A549 (cell line): ENCODE data around the gene PLA2G4A. TPM values are rescaled to one million over a fixed set of nuclear protein-coding genes. Genes with fewer than 3 reads are reported as not detected.

Experiments used
- ATAC-seq, 2 experiments: fragments of 200-7000 bp in 1 of 2; fragments of >200 bp in 1 of 2; cut with Nextera tagmentation in 1 of 2; cut with Tn5 transposase in 1 of 2; 3 replicates each; pipeline versions ENCODE4 v1.8.0 to v1.9.1; 2018 to 2020; ENCODE audit warnings: mild to moderate bottlenecking in 1 of 2, moderate library complexity in 1 of 2
- CTCF ChIA-PET: fragments of 300-600 bp; sonication (Branson Sonifier 250); formaldehyde crosslinking; extraction: SDS; loops from one replicate; lab custom pipeline; 2021; ENCODE audit warnings: antibody characterized with exemption, inconsistent platforms; lab: Yijun Ruan, JAX
- POLR2A ChIA-PET: fragments of 350-600 bp; formaldehyde crosslinking; extraction: SDS; loops from one replicate; lab custom pipeline; 2021; ENCODE audit warnings: antibody characterized with exemption, inconsistent platforms; lab: Yijun Ruan, JAX
- DNase-seq, 2 experiments: peaks; one replicate each; pipeline versions ENCODE4 v3.0.0 to v3.0.0-alpha.2; 2011 to 2016; ENCODE audit warnings: low read depth in 1 of 2, low spot score in 1 of 2
- FAIRE-seq: peaks from 2 replicates; lab custom pipeline; 2011; peaks lifted over from hg19 to GRCh38; lab: Jason Lieb, UNC
- H3K27ac ChIP-seq, 2 experiments: fragments of >200 bp; sonication (Bioruptor Twin); formaldehyde crosslinking; 3 replicates each; pipeline ENCODE4 v1.5.1; 2016 to 2017
- H3K4me1 ChIP-seq: fragments of >200 bp; sonication (Bioruptor Twin); formaldehyde crosslinking; 3 replicates; pipeline ENCODE4 v1.6.1; 2016
- H3K4me2 ChIP-seq: fragments of >200 bp; sonication (Bioruptor Twin); formaldehyde crosslinking; 3 replicates; pipeline ENCODE4 v1.6.1; 2016
- H3K4me3 ChIP-seq: fragments of >200 bp; sonication (Bioruptor Twin); formaldehyde crosslinking; 3 replicates; pipeline ENCODE4 v1.5.1; 2016
- H3K9me3 ChIP-seq: fragments of >200 bp; sonication (Bioruptor Twin); formaldehyde crosslinking; 3 replicates; pipeline ENCODE4 v1.6.1; 2016
- ATOH8 ChIP-seq: fragments of 250-450 bp; sonication (Bioruptor Pico); IDR thresholded peaks from 2 replicates; pipeline ENCODE4 v1.5.0; 2020; ENCODE audit warnings: low read depth, mild to moderate bottlenecking, moderate library complexity
- CBX2 ChIP-seq: fragments of 200-600 bp; sonication (generic); IDR thresholded peaks from 2 replicates; pipeline ENCODE4 v1.6.1; 2016; ENCODE audit warnings: low read depth, mild to moderate bottlenecking, borderline replicate concordance
- CBX8 ChIP-seq: fragments of 200-600 bp; sonication (generic); IDR thresholded peaks from 2 replicates; pipeline ENCODE4 v1.6.1; 2016
- EHF ChIP-seq: fragments of 250-450 bp; sonication (Bioruptor Pico); IDR thresholded peaks from 2 replicates; pipeline ENCODE4 v1.5.0; 2020; ENCODE audit warnings: mild to moderate bottlenecking
- FOSB ChIP-seq: fragments of 250-450 bp; sonication (Bioruptor Pico); IDR thresholded peaks from 2 replicates; pipeline ENCODE4 v1.5.0; 2020; ENCODE audit warnings: mild to moderate bottlenecking, moderate library complexity
- FOSL2 ChIP-seq, 2 experiments: fragments of 450-650 bp in 1 of 2; fragments of >200 bp in 1 of 2; sonication (Bioruptor Twin) in 1 of 2; formaldehyde crosslinking; IDR thresholded peaks; 2 replicates each; pipeline versions ENCODE4 v1.5.0 to v1.6.1; 2016 to 2020; ENCODE audit warnings: mild to moderate bottlenecking in 1 of 2, moderate library complexity in 1 of 2
- FOXS1 ChIP-seq: fragments of 250-450 bp; sonication (Bioruptor Pico); IDR thresholded peaks from 2 replicates; pipeline ENCODE4 v1.5.0; 2020; ENCODE audit warnings: mild to moderate bottlenecking, moderate library complexity
- HMGXB4 ChIP-seq: fragments of 250-450 bp; sonication (Bioruptor Pico); IDR thresholded peaks from 2 replicates; pipeline ENCODE4 v1.5.0; 2021; ENCODE audit warnings: mild to moderate bottlenecking, moderate library complexity, borderline replicate concordance
- HOXB13 ChIP-seq: fragments of 250-450 bp; sonication (Bioruptor Pico); IDR thresholded peaks from 2 replicates; pipeline ENCODE4 v1.5.0; 2020; ENCODE audit warnings: low read depth, mild to moderate bottlenecking, moderate library complexity
- JUN ChIP-seq, 2 experiments: fragments of >200 bp; sonication (Bioruptor Twin); formaldehyde crosslinking; IDR thresholded peaks; 2 replicates in 1 of 2; 3 replicates in 1 of 2; pipeline ENCODE4 v1.6.1; 2016 to 2017
- MAFK ChIP-seq: fragments of 450-650 bp; IDR thresholded peaks from 2 replicates; pipeline ENCODE4 v1.6.1; 2014; ENCODE audit not compliant: partially characterized antibody
- MAZ ChIP-seq: fragments of 150-350 bp; IDR thresholded peaks from 2 replicates; pipeline ENCODE4 v1.6.1; 2014; ENCODE audit warnings: antibody characterized with exemption, low read depth, low read length, borderline replicate concordance
- MYC ChIP-seq: IDR thresholded peaks from 2 replicates; pipeline ENCODE4 v1.6.1; 2012; ENCODE audit warnings: mild to moderate bottlenecking, inconsistent platforms, low read length, improper control_type of control experiment, borderline replicate concordance
- NFE2L2 ChIP-seq: fragments of 150-350 bp; conservative IDR thresholded peaks from 2 replicates; pipeline ENCODE4 v1.6.1; 2014; ENCODE audit warnings: low read length
- NPAS2 ChIP-seq: fragments of 250-450 bp; sonication (Bioruptor Pico); IDR thresholded peaks from 2 replicates; pipeline ENCODE4 v1.8.0; 2022; ENCODE audit warnings: mild to moderate bottlenecking, moderate library complexity, borderline replicate concordance
- RCOR1 ChIP-seq: fragments of 150-350 bp; IDR thresholded peaks from 2 replicates; pipeline ENCODE4 v1.6.1; 2014; ENCODE audit warnings: antibody characterized with exemption, low read length, low read depth
- SREBF2 ChIP-seq: fragments of 450-650 bp; IDR thresholded peaks from 2 replicates; pipeline ENCODE4 v1.6.1; 2014; ENCODE audit warnings: mild to moderate bottlenecking, moderate library complexity
- TFCP2L1 ChIP-seq: fragments of 250-450 bp; sonication (Bioruptor Pico); IDR thresholded peaks from 2 replicates; pipeline ENCODE4 v1.5.0; 2021; ENCODE audit warnings: mild to moderate bottlenecking
- ZNF302 ChIP-seq: fragments of 250-450 bp; sonication (Bioruptor Pico); IDR thresholded peaks from 2 replicates; pipeline ENCODE4 v1.9.0; 2021; ENCODE audit warnings: inconsistent platforms, mild to moderate bottlenecking, moderate library complexity
- WGBS: methylation state at CpG from one replicate; pipeline ENCODE4 v1.1.6; 2017; ENCODE audit errors: missing lambda C conversion rate; 5-methylcytosine and 5-hydroxymethylcytosine counted together
- polyA plus RNA-seq, 4 experiments: library from polyadenylated mRNA; depleted of rRNA in 3 of 4; stranded (reverse); fragments of >200 nt; fragmentation: RNase III in 1 of 4; extraction: RNeasy Plus Mini Kit Qiagen cat#74134 plus additional on column Dnase treatment in 1 of 4; gene quantifications; 2 replicates in 3 of 4; 3 replicates in 1 of 4; pipeline ENCODE4 v1.2.3, GENCODE V29; 2011 to 2017
- TF ChIP-seq, protein P1 (sequence below): fragments of 150-350 bp; IDR thresholded peaks from 2 replicates; pipeline ENCODE4 v1.6.1; 2014; ENCODE audit warnings: low read depth, mild to moderate bottlenecking, low read length
- TF ChIP-seq, protein P2 (sequence below): fragments of 200-600 bp; sonication (generic); IDR thresholded peaks from 2 replicates; pipeline ENCODE4 v1.6.1; 2016; ENCODE audit warnings: antibody characterized with exemption, mild to moderate bottlenecking, moderate library complexity

The PLA2G4A gene
- polyA plus RNA-seq, 2 of the 4 experiments (the other 2 are of a cell fraction) = 26.3 to 80.4 TPM

GRCh38 chr1:186819563-186819962, 9.2 kb upstream of the PLA2G4A start:
- DNase-seq (no peak), FAIRE-seq (no peak), ATAC-seq (no peak)
- ChIA-PET POLR2A (interaction anchor here (1.0 kb wide), 1 partner anchor 9 kb away, joined by 3 read pairs; the partner anchor contains the start of gene PLA2G4A), CTCF (interaction anchor here (1.0 to 1.4 kb wide), 2 partner anchors 14 to 444 kb away, joined by 3 read pairs; partner anchors contain the start of genes ODR4 and TPR)
- no peak for TF ChIP-seq SREBF2
- TF ChIP-seq, protein P1, sequence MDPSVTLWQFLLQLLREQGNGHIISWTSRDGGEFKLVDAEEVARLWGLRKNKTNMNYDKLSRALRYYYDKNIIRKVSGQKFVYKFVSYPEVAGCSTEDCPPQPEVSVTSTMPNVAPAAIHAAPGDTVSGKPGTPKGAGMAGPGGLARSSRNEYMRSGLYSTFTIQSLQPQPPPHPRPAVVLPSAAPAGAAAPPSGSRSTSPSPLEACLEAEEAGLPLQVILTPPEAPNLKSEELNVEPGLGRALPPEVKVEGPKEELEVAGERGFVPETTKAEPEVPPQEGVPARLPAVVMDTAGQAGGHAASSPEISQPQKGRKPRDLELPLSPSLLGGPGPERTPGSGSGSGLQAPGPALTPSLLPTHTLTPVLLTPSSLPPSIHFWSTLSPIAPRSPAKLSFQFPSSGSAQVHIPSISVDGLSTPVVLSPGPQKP = no peak
- no peak for TF ChIP-seq CBX2
- no peak for TF ChIP-seq EHF
- no peak for TF ChIP-seq FOSB
- TF ChIP-seq ATOH8 (CRISPR knock-in tag) = no peak
- TF ChIP-seq ZNF302 (CRISPR knock-in tag) = no peak
- TF ChIP-seq TFCP2L1 (CRISPR knock-in tag) = no peak
- TF ChIP-seq FOSL2 (IDR thresholded peaks at IDR 0.05) = no peak
- TF ChIP-seq FOSL2 (CRISPR knock-in tag; IDR thresholded peaks at IDR 0.05) = no peak
- TF ChIP-seq MAZ = no peak
- TF ChIP-seq, protein P2, sequence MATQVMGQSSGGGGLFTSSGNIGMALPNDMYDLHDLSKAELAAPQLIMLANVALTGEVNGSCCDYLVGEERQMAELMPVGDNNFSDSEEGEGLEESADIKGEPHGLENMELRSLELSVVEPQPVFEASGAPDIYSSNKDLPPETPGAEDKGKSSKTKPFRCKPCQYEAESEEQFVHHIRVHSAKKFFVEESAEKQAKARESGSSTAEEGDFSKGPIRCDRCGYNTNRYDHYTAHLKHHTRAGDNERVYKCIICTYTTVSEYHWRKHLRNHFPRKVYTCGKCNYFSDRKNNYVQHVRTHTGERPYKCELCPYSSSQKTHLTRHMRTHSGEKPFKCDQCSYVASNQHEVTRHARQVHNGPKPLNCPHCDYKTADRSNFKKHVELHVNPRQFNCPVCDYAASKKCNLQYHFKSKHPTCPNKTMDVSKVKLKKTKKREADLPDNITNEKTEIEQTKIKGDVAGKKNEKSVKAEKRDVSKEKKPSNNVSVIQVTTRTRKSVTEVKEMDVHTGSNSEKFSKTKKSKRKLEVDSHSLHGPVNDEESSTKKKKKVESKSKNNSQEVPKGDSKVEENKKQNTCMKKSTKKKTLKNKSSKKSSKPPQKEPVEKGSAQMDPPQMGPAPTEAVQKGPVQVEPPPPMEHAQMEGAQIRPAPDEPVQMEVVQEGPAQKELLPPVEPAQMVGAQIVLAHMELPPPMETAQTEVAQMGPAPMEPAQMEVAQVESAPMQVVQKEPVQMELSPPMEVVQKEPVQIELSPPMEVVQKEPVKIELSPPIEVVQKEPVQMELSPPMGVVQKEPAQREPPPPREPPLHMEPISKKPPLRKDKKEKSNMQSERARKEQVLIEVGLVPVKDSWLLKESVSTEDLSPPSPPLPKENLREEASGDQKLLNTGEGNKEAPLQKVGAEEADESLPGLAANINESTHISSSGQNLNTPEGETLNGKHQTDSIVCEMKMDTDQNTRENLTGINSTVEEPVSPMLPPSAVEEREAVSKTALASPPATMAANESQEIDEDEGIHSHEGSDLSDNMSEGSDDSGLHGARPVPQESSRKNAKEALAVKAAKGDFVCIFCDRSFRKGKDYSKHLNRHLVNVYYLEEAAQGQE = no peak
- TF ChIP-seq HOXB13 (CRISPR knock-in tag) = no peak
- TF ChIP-seq CBX8 = no peak
- TF ChIP-seq NPAS2 (CRISPR knock-in tag) = no peak
- TF ChIP-seq HMGXB4 = no peak
- no peak for TF ChIP-seq FOXS1 (CRISPR knock-in tag)
- Histone ChIP-seq H3K4me2 (peak overlapping the region; percentile 59), H3K4me3 (no peak overlapping the region), H3K4me1 (peaks cover 35% of the 10 kb centered on the region), H3K9me3 (no peaks in the 10 kb centered on the region), H3K27ac (peak overlapping the region; percentile 2 to 21; a peak in 2 of 6 replicates)
- WGBS = 33% methylated on average over 2 of the region's 2 CpGs

GRCh38 chr1:186829686-186830587, 1.2 kb downstream of the PLA2G4A start:
- Histone ChIP-seq H3K4me1 (peaks cover 33% of the 10 kb centered on the region), H3K9me3 (no peaks in the 10 kb centered on the region), H3K4me2 (peak overlapping the region; percentile 66), H3K27ac (peak overlapping the region; percentile 22 to 85; a peak in 4 of 6 replicates), H3K4me3 (peak overlapping the region; percentile 83)
- POLR2A ChIA-PET = no interaction called here
- no peak for FAIRE-seq
- peak in 1 of 2 experiments; percentile 27 for DNase-seq
- WGBS = 58% methylated on average over 14 of the region's 14 CpGs
- TF ChIP-seq JUN (IDR thresholded peaks at IDR 0.05) (no peak), NFE2L2 (no peak), MYC (no peak), ZNF302 (CRISPR knock-in tag) (no peak), HOXB13 (CRISPR knock-in tag) (no peak), MAFK (peak; percentile 95), RCOR1 (no peak)
- TF ChIP-seq, protein P1 = no peak
- CTCF ChIA-PET = no interaction called here
- ATAC-seq = peak in 1 of 2 experiments; percentile 34; a peak in 3 of 6 replicates
